Liver (tissue), 9 donors: ENCODE data around the gene DIPK2A. TPM values are rescaled to one million over a fixed set of nuclear protein-coding genes. Genes with fewer than 3 reads are reported as not detected.

ENCODE experiments used
- DNase-seq: peaks from one replicate; pipeline ENCODE4 v3.0.0-alpha.2; 2017; ENCODE audit warnings: low spot score
- H3K27ac ChIP-seq, 2 donors: one replicate each; pipeline ENCODE4 v1.7.0; 2013; ENCODE audit warnings: inconsistent platforms in 2 of 2, low read length in 2 of 2, control low read depth in 1 of 2, low read depth in 1 of 2, mild to moderate bottlenecking in 1 of 2
- H3K27me3 ChIP-seq, 4 donors: one replicate each; pipeline versions ENCODE4 v1.6.1 to v1.7.0; 2013; ENCODE audit warnings: low read length in 3 of 4, inconsistent platforms in 1 of 4, mild to moderate bottlenecking in 1 of 4, moderate library complexity in 1 of 4; ENCODE audit not compliant: control insufficient read depth in 4 of 4, insufficient read depth in 4 of 4
- H3K36me3 ChIP-seq, 4 donors: one replicate each; pipeline versions ENCODE4 v1.6.1 to v1.7.0; 2013; ENCODE audit warnings: low read length in 3 of 4, mild to moderate bottlenecking in 3 of 4, low read depth in 1 of 4, moderate library complexity in 1 of 4; ENCODE audit not compliant: control insufficient read depth in 4 of 4, insufficient read depth in 3 of 4
- H3K4me1 ChIP-seq, 4 donors: one replicate each; pipeline versions ENCODE4 v1.6.1 to v1.7.0; 2013; ENCODE audit warnings: low read length in 3 of 4, mild to moderate bottlenecking in 3 of 4, moderate library complexity in 1 of 4; ENCODE audit not compliant: control insufficient read depth in 4 of 4, insufficient read depth in 4 of 4
- H3K4me3 ChIP-seq, 3 donors: one replicate each; pipeline versions ENCODE4 v1.6.1 to v1.7.0; 2013; ENCODE audit warnings: low read length in 3 of 3, control low read depth in 1 of 3, low read depth in 1 of 3, mild to moderate bottlenecking in 1 of 3
- H3K9ac ChIP-seq, 2 donors: one replicate each; pipeline ENCODE4 v1.7.0; 2013; ENCODE audit warnings: low read length in 2 of 2, mild to moderate bottlenecking in 2 of 2, moderate library complexity in 2 of 2, control low read depth in 1 of 2, low read depth in 1 of 2
- H3K9me3 ChIP-seq, 4 donors: one replicate each; pipeline versions ENCODE4 v1.6.1 to v1.7.0; 2013; ENCODE audit warnings: low read length in 3 of 4; ENCODE audit not compliant: control insufficient read depth in 4 of 4
- ATF3 ChIP-seq: IDR thresholded peaks from 2 replicates; pipeline ENCODE4 v1.6.1; 2016; ENCODE audit warnings: antibody characterized with exemption
- CTCF ChIP-seq: fragments of 150-350 bp; IDR thresholded peaks from 2 replicates; pipeline ENCODE4 v1.5.1; 2017; ENCODE audit warnings: improper control_type of control experiment, low read depth, low read length; ENCODE audit not compliant: missing input control
- EGR1 ChIP-seq, 2 donors: IDR thresholded peaks; 2 replicates each; pipeline ENCODE4 v1.6.1; 2016 to 2018; ENCODE audit warnings: antibody characterized with exemption in 2 of 2, low read depth in 2 of 2
- FOXA1 ChIP-seq: IDR thresholded peaks from 2 replicates; pipeline ENCODE4 v1.6.1; 2016; ENCODE audit warnings: antibody characterized with exemption
- FOXA2 ChIP-seq: IDR thresholded peaks from 2 replicates; pipeline ENCODE4 v1.6.1; 2016; ENCODE audit warnings: antibody characterized with exemption
- GABPA ChIP-seq, 2 donors: IDR thresholded peaks in 1 of 2; conservative IDR thresholded peaks in 1 of 2; 2 replicates each; pipeline ENCODE4 v1.6.1; 2016; ENCODE audit warnings: antibody characterized with exemption in 2 of 2, mild to moderate bottlenecking in 1 of 2, moderate library complexity in 1 of 2
- HNF4A ChIP-seq, 2 donors: conservative IDR thresholded peaks; 2 replicates each; pipeline ENCODE4 v1.6.1; 2016; ENCODE audit warnings: antibody characterized with exemption in 2 of 2, mild to moderate bottlenecking in 2 of 2
- HNF4G ChIP-seq: IDR thresholded peaks from 2 replicates; pipeline ENCODE4 v1.6.1; 2016; ENCODE audit warnings: antibody characterized with exemption
- MAX ChIP-seq: IDR thresholded peaks from 2 replicates; pipeline ENCODE4 v1.6.1; 2016; ENCODE audit warnings: antibody characterized with exemption
- NR2F2 ChIP-seq: IDR thresholded peaks from 2 replicates; pipeline ENCODE4 v1.6.1; 2016; ENCODE audit warnings: antibody characterized with exemption
- RAD21 ChIP-seq, 2 donors: IDR thresholded peaks; 2 replicates each; pipeline ENCODE4 v1.6.1; 2016; ENCODE audit warnings: antibody characterized with exemption in 2 of 2, mild to moderate bottlenecking in 2 of 2
- REST ChIP-seq: IDR thresholded peaks from 2 replicates; pipeline ENCODE4 v1.6.1; 2016; ENCODE audit warnings: antibody characterized with exemption, mild to moderate bottlenecking
- RXRA ChIP-seq, 2 donors: IDR thresholded peaks; 2 replicates each; pipeline ENCODE4 v1.6.1; 2017 to 2018; ENCODE audit warnings: antibody characterized with exemption in 2 of 2, mild to moderate bottlenecking in 1 of 2
- SP1 ChIP-seq: IDR thresholded peaks from 2 replicates; pipeline ENCODE4 v1.6.1; 2018; ENCODE audit warnings: antibody characterized with exemption, mild to moderate bottlenecking
- TAF1 ChIP-seq: conservative IDR thresholded peaks from 2 replicates; pipeline ENCODE4 v1.6.1; 2016; ENCODE audit warnings: antibody characterized with exemption, mild to moderate bottlenecking
- YY1 ChIP-seq: IDR thresholded peaks from 2 replicates; pipeline ENCODE4 v1.6.1; 2016; ENCODE audit warnings: antibody characterized with exemption, mild to moderate bottlenecking
- ZBTB33 ChIP-seq: IDR thresholded peaks from 2 replicates; pipeline ENCODE4 v1.6.1; 2016; ENCODE audit warnings: antibody characterized with exemption
- WGBS: extraction: QIAGEN DNeasy Blood & Tissue Kit; methylation state at CpG from one replicate; pipeline ENCODE4 v1.1.7; 2013; 5-methylcytosine and 5-hydroxymethylcytosine counted together
- polyA plus RNA-seq, 2 donors: library from polyadenylated mRNA; stranded (reverse) in 1 of 2; unstranded in 1 of 2; fragments of 200-250 nt in 1 of 2; fragments of >200 nt in 1 of 2; fragmentation: Nextera tagmentation in 1 of 2; extraction: Ambion mirVana in 1 of 2; gene quantifications; one replicate each; pipeline versions ENCODE4 v1.2.1 to v1.2.3, GENCODE V29; 2013 to 2015
- total RNA-seq, 2 donors: library from RNA; depleted of rRNA; stranded (reverse); fragments of >200 nt; gene quantifications; one replicate each; pipeline ENCODE4 v1.2.3, GENCODE V29; 2014
- donor health status: healthy.
- donor health status: healthy.
- donor health status: healthy.
- donor health status: healthy.
- donor health status: healthy.

The DIPK2A gene
- total and polyA plus RNA-seq, 4 donors, result 4.6 to 81.1 (median 23.4) TPM

- no peak for DNase-seq
- Histone ChIP-seq H3K36me3 (no peaks in the 10 kb centered on the region), H3K9ac (no peak overlapping the region), H3K9me3 (no peaks in the 10 kb centered on the region), H3K27ac (no peak overlapping the region), H3K27me3 (no peaks in the 10 kb centered on the region), H3K4me1 (no peaks in the 10 kb centered on the region), H3K4me3 (no peak overlapping the region)
- TF ChIP-seq ATF3 (no peak), NR2F2 (no peak), TAF1 (no peak), YY1 (no peak), HNF4A (conservative IDR thresholded peaks at IDR 0.05) (no peak), FOXA2 (no peak), REST (no peak), RAD21 (IDR thresholded peaks at IDR 0.05) (no peak), GABPA (IDR thresholded peaks at IDR 0.05 in 1 of 2, conservative IDR thresholded peaks at IDR 0.05 in 1 of 2) (no peak), MAX (no peak), FOXA1 (no peak), HNF4G (no peak), CTCF (no peak), ZBTB33 (no peak), SP1 (no peak), RXRA (IDR thresholded peaks at IDR 0.05) (no peak)
These were observed 16.5 kb upstream of the DIPK2A start for GRCh38 chr3:143955113-143955512.

- no peak for DNase-seq
- 81% methylated on average over 1 of the region's 1 CpG for WGBS
- no peak overlapping the region for H3K9ac ChIP-seq
- no peak overlapping the region for H3K4me3 ChIP-seq
- no peaks in the 10 kb centered on the region for H3K27me3 ChIP-seq
- no peaks in the 10 kb centered on the region for H3K4me1 ChIP-seq
- no peaks in the 10 kb centered on the region for H3K36me3 ChIP-seq
- TF ChIP-seq RAD21 (IDR thresholded peaks at IDR 0.05) (no peak), EGR1 (IDR thresholded peaks at IDR 0.05; ENCODE audit: low read depth in 2 of 2) (no peak), MAX (no peak), YY1 (no peak), CTCF (no peak), TAF1 (no peak)
- H3K27ac ChIP-seq, result no peak overlapping the region
- no peaks in the 10 kb centered on the region for H3K9me3 ChIP-seq
These were observed 14.8 kb upstream of the DIPK2A start for GRCh38 chr3:143956838-143957237.
